MM.1S (cell line): ENCODE results near the gene CACNA1D.

Source experiments
- CTCF ChIP-seq: fragments of 300-600 bp; sonication (generic); IDR thresholded peaks from 2 replicates; pipeline ENCODE4 v1.5.1; 2016; ENCODE audit warnings: antibody characterized with exemption, low read length, mixed read lengths
- EZH2 ChIP-seq: fragments of 300-600 bp; sonication (generic); optimal IDR thresholded peaks from 2 replicates; pipeline ENCODE3; 2017; ENCODE audit warnings: low read depth, mild to moderate bottlenecking, antibody characterized with exemption, low read length, mixed read lengths
- EZH2phosphoT487 ChIP-seq: fragments of 300-600 bp; sonication (generic); IDR thresholded peaks from 2 replicates; pipeline ENCODE4 v1.6.1; 2018; ENCODE audit warnings: antibody characterized with exemption, low read length

DNA sequence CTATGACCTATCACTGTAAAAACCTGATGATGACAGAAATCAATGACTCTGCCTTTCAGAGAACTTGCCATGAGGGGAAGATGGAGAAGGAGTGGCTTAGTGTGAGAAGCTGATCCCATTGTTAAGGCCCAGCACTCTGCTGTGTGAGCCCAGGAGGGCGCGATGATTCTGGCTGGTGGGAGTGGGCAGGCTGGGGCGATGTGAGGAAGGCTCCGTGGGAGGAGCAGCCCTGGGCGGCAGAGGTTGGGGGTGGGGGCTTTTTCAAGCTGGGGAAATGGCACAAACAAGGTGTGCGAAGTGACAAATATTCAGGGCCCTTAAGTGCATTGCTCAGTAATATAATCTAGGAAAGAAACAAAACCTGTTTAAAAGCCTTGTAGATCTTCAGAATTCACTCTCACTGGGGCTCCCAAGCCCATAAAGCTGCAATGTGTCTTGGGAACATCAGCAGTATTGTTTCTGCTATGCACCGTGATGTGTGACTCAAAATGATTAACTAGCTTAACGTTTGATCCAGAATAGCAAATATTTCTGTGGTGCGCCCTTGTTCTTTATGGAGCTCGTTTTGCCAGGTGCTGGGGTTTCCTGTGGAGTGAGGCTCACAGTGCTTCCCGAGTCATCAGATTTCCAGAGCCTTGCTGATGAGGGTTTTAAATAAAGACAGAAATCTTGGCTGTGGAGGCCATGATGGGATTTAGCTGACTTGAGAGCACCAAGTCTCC lies 210.8 kb downstream of the CACNA1D start:
- TF ChIP-seq CTCF (no peak), EZH2 (no peak), EZH2phosphoT487 (no peak)
